ENCODE measurements around the gene RICTOR. TPM values are rescaled to one million over a fixed set of nuclear protein-coding genes. Genes with fewer than 3 reads are reported as not detected.
A peak's percentile ranks its signal among the peaks of the same experiment; 100 is the strongest.

The RICTOR gene
- total and polyA plus RNA-seq, 7 experiments from 2014 or later, result 16.2 to 96.2 (median 65.0) TPM

GRCh38 chr5:39057734-39058133 is 16.5 kb downstream of the RICTOR start:
- no peaks in the 10 kb centered on the region for H3K27me3 Mint-ChIP-seq
- H3K9me3 Mint-ChIP-seq, result no peaks in the 10 kb centered on the region
- no peak for DNase-seq
- no peaks in the 10 kb centered on the region for H3K36me3 ChIP-seq (ENCODE audit: control insufficient read depth in 2 of 3, insufficient read depth in 3 of 3, low read length in 3 of 3)
- no peaks in the 10 kb centered on the region for H3K27me3 ChIP-seq (ENCODE audit: control insufficient read depth in 2 of 2, insufficient read depth in 2 of 2, low read length in 2 of 2)
- H3K27ac Mint-ChIP-seq, result peak overlapping the region in 3 of 9 donors; percentile 0 to 77 (median 69)
- peaks cover 11 to 28% of the 10 kb centered on the region in 2 donors for H3K4me1 ChIP-seq (ENCODE audit: control insufficient read depth in 2 of 2, insufficient read depth in 2 of 2, low read length in 2 of 2)
- peaks cover 40 to 95% (median 79%) of the 10 kb centered on the region in 7 donors for H3K4me1 Mint-ChIP-seq
- ChIA-PET CTCF (no interaction called here), POLR2A (no interaction called here)
- H3K4me3 Mint-ChIP-seq, result peak overlapping the region; percentile 2 to 79 (median 59)
- no peak for ATAC-seq
- peaks cover 5 to 15% (median 12%) of the 10 kb centered on the region in 5 donors for H3K36me3 Mint-ChIP-seq
- no peaks in the 10 kb centered on the region for H3K9me3 ChIP-seq (ENCODE audit: control insufficient read depth in 2 of 3, low read length in 3 of 3)
- peak overlapping the region; percentile 41 for H3K27ac ChIP-seq (ENCODE audit: low read depth, low read length)
- intact Hi-C loops (cut with micrococcal nuclease), result loop anchor here (1.0 to 2.0 kb wide), 3 partner anchors 13 to 16 kb away; no protein-coding TSS in a partner anchor
- peak overlapping the region; percentile 20 for H3K4me3 ChIP-seq (ENCODE audit: low read length)

DNA sequence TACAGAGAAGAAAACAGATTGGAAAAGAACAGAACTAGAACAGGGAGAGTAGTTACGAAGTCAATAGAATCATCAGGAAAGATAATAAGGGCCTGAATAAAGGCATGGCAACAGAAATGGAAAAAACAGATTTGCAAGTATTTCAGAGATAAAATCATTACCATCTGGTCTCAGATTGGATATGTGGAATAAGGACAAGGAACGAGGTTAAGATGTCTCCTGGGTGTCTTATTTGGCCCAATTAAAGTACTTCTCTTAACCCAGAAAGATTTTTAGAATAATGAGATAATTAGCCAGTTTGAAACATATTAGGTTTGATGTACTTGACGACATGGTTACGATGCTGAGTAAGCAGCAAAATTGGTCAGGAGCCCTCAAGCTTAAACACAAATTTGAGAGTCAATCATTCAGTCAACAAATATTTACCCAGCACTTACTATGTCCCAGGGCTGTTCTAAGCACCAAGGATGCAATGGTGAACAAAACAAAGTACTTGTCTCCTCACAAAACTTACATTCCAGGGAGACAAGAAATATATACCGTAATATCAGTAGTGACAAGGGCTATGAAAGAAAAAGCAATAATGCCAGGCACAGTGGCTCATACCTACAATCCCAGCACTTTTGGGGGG is 18.3 kb downstream of the RICTOR start:
- no peaks in the 10 kb centered on the region for H3K27me3 ChIP-seq (ENCODE audit: control insufficient read depth in 2 of 2, insufficient read depth in 2 of 2, low read length in 2 of 2)
- H3K27me3 Mint-ChIP-seq, result no peaks in the 10 kb centered on the region
- DNase-seq (no peak), ATAC-seq (no peak)
- intact Hi-C loops (cut with micrococcal nuclease), result loop anchor here in 1 of 2 donors (1.0 kb wide), 1 partner anchor 7 kb away; no protein-coding TSS in a partner anchor
- no peak overlapping the region for H3K4me3 ChIP-seq (ENCODE audit: low read length)
- H3K36me3 Mint-ChIP-seq, result peaks cover 5 to 21% (median 12%) of the 10 kb centered on the region in 5 donors
- H3K4me1 Mint-ChIP-seq, result peaks cover 35 to 90% (median 78%) of the 10 kb centered on the region in 7 donors
- POLR2A ChIA-PET, result no interaction called here
- H3K27ac Mint-ChIP-seq, result peak overlapping the region in 4 of 9 donors; percentile 10 to 38 (median 27)
- CTCF ChIA-PET, result no interaction called here
- H3K9me3 ChIP-seq (ENCODE audit: control insufficient read depth in 2 of 3, low read length in 3 of 3), result no peaks in the 10 kb centered on the region
- H3K4me1 ChIP-seq (ENCODE audit: control insufficient read depth in 2 of 2, insufficient read depth in 2 of 2, low read length in 2 of 2), result peaks cover 7 to 31% of the 10 kb centered on the region in 2 donors
- no peak overlapping the region for H3K27ac ChIP-seq (ENCODE audit: low read depth, low read length)
- H3K9me3 Mint-ChIP-seq, result no peaks in the 10 kb centered on the region
- no peaks in the 10 kb centered on the region for H3K36me3 ChIP-seq (ENCODE audit: control insufficient read depth in 2 of 3, insufficient read depth in 3 of 3, low read length in 3 of 3)
- H3K4me3 Mint-ChIP-seq, result peak overlapping the region in 2 of 10 donors; percentile 2 to 42

- Mint-ChIP-seq H3K4me1 (peaks cover 30 to 89% (median 78%) of the 10 kb centered on the region in 7 donors), H3K4me3 (peak overlapping the region in 4 of 10 donors; percentile 7 to 42 (median 8)), H3K27me3 (no peaks in the 10 kb centered on the region), H3K27ac (peak overlapping the region in 5 of 9 donors; percentile 10 to 52 (median 33)), H3K9me3 (no peaks in the 10 kb centered on the region), H3K36me3 (peaks cover 5 to 25% (median 12%) of the 10 kb centered on the region in 5 donors)
- H3K36me3 ChIP-seq (ENCODE audit: control insufficient read depth in 2 of 3, insufficient read depth in 3 of 3, low read length in 3 of 3), result no peaks in the 10 kb centered on the region
- POLR2A ChIA-PET, result interaction anchor here (1.0 kb wide), 1 partner anchor 18 kb away, joined by 4 read pairs; no protein-coding TSS in a partner anchor
- no peak overlapping the region for H3K27ac ChIP-seq (ENCODE audit: low read depth, low read length)
- H3K9me3 ChIP-seq (ENCODE audit: control insufficient read depth in 2 of 3, low read length in 3 of 3), result no peaks in the 10 kb centered on the region
- H3K4me3 ChIP-seq (ENCODE audit: low read length), result no peak overlapping the region
- peaks cover 12 to 27% of the 10 kb centered on the region in 2 donors for H3K4me1 ChIP-seq (ENCODE audit: control insufficient read depth in 2 of 2, insufficient read depth in 2 of 2, low read length in 2 of 2)
- H3K27me3 ChIP-seq (ENCODE audit: control insufficient read depth in 2 of 2, insufficient read depth in 2 of 2, low read length in 2 of 2), result no peaks in the 10 kb centered on the region
- ATAC-seq, result no peak
- intact Hi-C loops (cut with micrococcal nuclease), result loop anchor here in 1 of 2 donors (1.0 kb wide), 1 partner anchor 8 kb away; no protein-coding TSS in a partner anchor
- CTCF ChIA-PET, result no interaction called here
- DNase-seq, result no peak
These were observed 19.0 kb downstream of the RICTOR start for GRCh38 chr5:39055027-39055767.

DNA sequence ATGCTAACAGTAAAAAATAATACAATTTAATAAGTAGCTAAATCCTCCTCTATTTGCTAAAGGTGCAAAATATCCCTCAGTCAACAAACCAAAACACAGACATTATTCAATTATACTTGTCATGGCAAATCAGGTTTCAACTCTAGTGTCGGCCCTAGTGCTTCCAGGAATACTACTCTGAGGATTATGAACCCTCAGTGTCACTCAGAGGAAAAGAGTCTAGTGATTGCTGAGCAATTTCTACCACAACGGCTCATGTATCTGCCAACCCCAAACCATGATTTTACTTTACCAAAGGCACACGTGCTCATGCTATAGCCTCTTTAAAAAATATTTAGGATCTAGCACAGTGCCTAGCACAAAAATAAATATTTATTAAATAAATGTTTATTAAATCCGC is 21.0 kb downstream of the RICTOR start:
- peak overlapping the region in 1 of 10 donors; percentile 18 for H3K4me3 Mint-ChIP-seq
- H3K27ac Mint-ChIP-seq, result no peak overlapping the region
- H3K36me3 Mint-ChIP-seq, result peaks cover 5 to 25% (median 13%) of the 10 kb centered on the region in 5 donors
- ATAC-seq (no peak), DNase-seq (no peak)
- no peaks in the 10 kb centered on the region for H3K36me3 ChIP-seq (ENCODE audit: control insufficient read depth in 2 of 3, insufficient read depth in 3 of 3, low read length in 3 of 3)
- no peaks in the 10 kb centered on the region for H3K27me3 ChIP-seq (ENCODE audit: control insufficient read depth in 2 of 2, insufficient read depth in 2 of 2, low read length in 2 of 2)
- H3K27ac ChIP-seq (ENCODE audit: low read depth, low read length), result no peak overlapping the region
- ChIA-PET CTCF (no interaction called here), POLR2A (no interaction called here)
- H3K9me3 ChIP-seq (ENCODE audit: control insufficient read depth in 2 of 3, low read length in 3 of 3), result no peaks in the 10 kb centered on the region
- peaks cover 28 to 87% (median 76%) of the 10 kb centered on the region in 7 donors for H3K4me1 Mint-ChIP-seq
- no peak overlapping the region for H3K4me3 ChIP-seq (ENCODE audit: low read length)
- intact Hi-C loops (cut with micrococcal nuclease), result no loop called here
- peaks cover 0 to 3% (median 0%) of the 10 kb centered on the region in 11 donors for H3K9me3 Mint-ChIP-seq
- no peaks in the 10 kb centered on the region for H3K27me3 Mint-ChIP-seq
- H3K4me1 ChIP-seq (ENCODE audit: control insufficient read depth in 2 of 2, insufficient read depth in 2 of 2, low read length in 2 of 2), result peaks cover 15 to 20% of the 10 kb centered on the region in 2 donors

- Histone ChIP-seq H3K9me3 (ENCODE audit: control insufficient read depth in 2 of 3, low read length in 3 of 3) (no peaks in the 10 kb centered on the region), H3K4me3 (ENCODE audit: low read length) (no peak overlapping the region), H3K4me1 (ENCODE audit: control insufficient read depth in 2 of 2, insufficient read depth in 2 of 2, low read length in 2 of 2) (peaks cover 16 to 20% of the 10 kb centered on the region in 2 donors), H3K36me3 (ENCODE audit: control insufficient read depth in 2 of 3, insufficient read depth in 3 of 3, low read length in 3 of 3) (no peaks in the 10 kb centered on the region), H3K27ac (ENCODE audit: low read depth, low read length) (no peak overlapping the region), H3K27me3 (ENCODE audit: control insufficient read depth in 2 of 2, insufficient read depth in 2 of 2, low read length in 2 of 2) (no peaks in the 10 kb centered on the region)
- intact Hi-C loops (cut with micrococcal nuclease), result no loop called here
- Mint-ChIP-seq H3K4me1 (peaks cover 24 to 88% (median 84%) of the 10 kb centered on the region in 7 donors), H3K4me3 (no peak overlapping the region), H3K9me3 (peaks cover 0 to 3% (median 0%) of the 10 kb centered on the region in 11 donors), H3K36me3 (peaks cover 5 to 25% (median 13%) of the 10 kb centered on the region in 5 donors), H3K27me3 (no peaks in the 10 kb centered on the region), H3K27ac (peak overlapping the region in 1 of 9 donors; percentile 55)
- DNase-seq, result no peak
- ATAC-seq, result no peak
- CTCF ChIA-PET, result interaction anchor here (0.7 kb wide), 1 partner anchor 1210 kb away, joined by 3 read pairs; no protein-coding TSS in a partner anchor
- POLR2A ChIA-PET, result interaction anchor here (0.6 kb wide), 1 partner anchor 57 kb away, joined by 4 read pairs; no protein-coding TSS in a partner anchor
These were observed 22.1 kb downstream of the RICTOR start for GRCh38 chr5:39052141-39052540.

DNA sequence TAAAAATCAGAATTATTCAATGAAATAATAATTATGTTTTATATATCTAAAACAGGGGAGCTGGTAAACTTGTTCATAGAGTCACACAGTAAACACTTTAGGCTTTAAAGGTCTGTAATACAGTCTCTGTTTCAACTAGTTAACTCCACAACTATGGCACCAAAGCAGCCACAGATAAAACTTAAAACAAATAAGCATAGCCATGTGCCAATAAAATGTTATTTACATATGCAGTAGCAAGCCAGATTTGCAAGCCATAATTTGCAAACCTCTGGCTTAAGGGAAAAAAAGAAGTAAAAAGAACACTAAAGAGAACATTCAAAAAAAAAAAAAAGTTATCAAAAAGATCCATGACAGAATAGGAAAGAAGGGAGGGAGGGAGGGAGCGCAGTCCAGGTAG is 24.9 kb downstream of the RICTOR start:
- Mint-ChIP-seq H3K36me3 (peaks cover 0 to 17% (median 8%) of the 10 kb centered on the region in 5 donors), H3K27me3 (no peaks in the 10 kb centered on the region), H3K27ac (peak overlapping the region in 3 of 9 donors; percentile 10 to 54 (median 48)), H3K9me3 (peaks cover 0 to 3% (median 0%) of the 10 kb centered on the region in 11 donors), H3K4me1 (peaks cover 16 to 90% (median 82%) of the 10 kb centered on the region in 7 donors), H3K4me3 (peak overlapping the region in 5 of 10 donors; percentile 4 to 42 (median 15))
- no peak for ATAC-seq
- intact Hi-C loops (cut with micrococcal nuclease), result loop anchor here in 1 of 2 donors (2.0 kb wide), 1 partner anchor 15 kb away; no protein-coding TSS in a partner anchor
- Histone ChIP-seq H3K9me3 (ENCODE audit: control insufficient read depth in 2 of 3, low read length in 3 of 3) (no peaks in the 10 kb centered on the region), H3K36me3 (ENCODE audit: control insufficient read depth in 2 of 3, insufficient read depth in 3 of 3, low read length in 3 of 3) (no peaks in the 10 kb centered on the region), H3K27me3 (ENCODE audit: control insufficient read depth in 2 of 2, insufficient read depth in 2 of 2, low read length in 2 of 2) (no peaks in the 10 kb centered on the region), H3K4me1 (ENCODE audit: control insufficient read depth in 2 of 2, insufficient read depth in 2 of 2, low read length in 2 of 2) (peaks cover 4 to 16% of the 10 kb centered on the region in 2 donors), H3K4me3 (ENCODE audit: low read length) (no peak overlapping the region), H3K27ac (ENCODE audit: low read depth, low read length) (no peak overlapping the region)
- POLR2A ChIA-PET, result interaction anchor here (0.7 kb wide), 1 partner anchor 11 kb away, joined by 3 read pairs; no protein-coding TSS in a partner anchor
- CTCF ChIA-PET, result interaction anchor here (1.1 kb wide), 1 partner anchor 8 kb away, joined by 3 read pairs; no protein-coding TSS in a partner anchor
- no peak for DNase-seq

Measured in naive thymus-derived CD4-positive, alpha-beta T cell (primary cell).